GM12875 (cell line): ENCODE results near the gene GUF1.

ENCODE experiments used
- H3K4me3 ChIP-seq: one replicate; pipeline ENCODE4 v1.5.1; 2011; ENCODE audit warnings: low read depth, low read length, control low read depth
- TF ChIP-seq, protein P1 (sequence below): IDR thresholded peaks from 2 replicates; pipeline ENCODE4 v1.5.1; 2011; ENCODE audit warnings: low read depth, mild to moderate bottlenecking, control low read depth, inconsistent platforms, low read length, moderate library complexity, borderline replicate concordance; ENCODE audit not compliant: insufficient read depth

Gene GUF1

DNA sequence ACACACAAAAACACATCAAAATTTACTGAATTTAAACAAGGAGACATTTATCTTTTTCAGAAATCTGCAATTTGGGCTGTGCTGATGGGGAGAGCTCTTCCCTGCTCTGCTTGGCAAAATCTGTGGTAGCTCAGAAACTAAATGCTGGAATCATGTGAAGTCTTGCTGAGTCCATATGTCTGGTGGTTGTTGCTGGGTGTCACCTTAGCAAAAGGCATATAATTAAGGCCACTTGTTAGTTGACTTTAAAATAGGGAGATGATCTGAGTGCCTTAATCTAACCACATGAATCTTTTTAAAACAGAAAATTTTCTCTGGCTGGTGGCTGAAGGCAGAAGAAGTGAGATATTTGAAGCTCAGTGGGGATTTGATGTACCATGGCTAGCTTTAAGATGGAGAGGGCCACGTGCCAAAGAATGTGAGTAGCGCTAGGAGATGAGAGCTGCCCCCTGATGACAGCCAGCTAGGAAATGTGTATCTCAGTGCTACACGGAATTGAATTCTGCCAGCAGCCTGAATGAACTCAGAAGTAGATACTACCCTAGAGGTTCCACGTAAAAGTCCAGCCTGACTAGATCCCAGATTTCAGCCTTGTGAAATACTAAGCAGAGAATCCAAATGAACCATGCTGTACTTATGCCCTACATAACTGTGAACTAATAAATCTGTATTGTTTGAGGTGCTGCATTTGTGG lies 7.6 kb upstream of the GUF1 start:
- TF ChIP-seq, protein P1, sequence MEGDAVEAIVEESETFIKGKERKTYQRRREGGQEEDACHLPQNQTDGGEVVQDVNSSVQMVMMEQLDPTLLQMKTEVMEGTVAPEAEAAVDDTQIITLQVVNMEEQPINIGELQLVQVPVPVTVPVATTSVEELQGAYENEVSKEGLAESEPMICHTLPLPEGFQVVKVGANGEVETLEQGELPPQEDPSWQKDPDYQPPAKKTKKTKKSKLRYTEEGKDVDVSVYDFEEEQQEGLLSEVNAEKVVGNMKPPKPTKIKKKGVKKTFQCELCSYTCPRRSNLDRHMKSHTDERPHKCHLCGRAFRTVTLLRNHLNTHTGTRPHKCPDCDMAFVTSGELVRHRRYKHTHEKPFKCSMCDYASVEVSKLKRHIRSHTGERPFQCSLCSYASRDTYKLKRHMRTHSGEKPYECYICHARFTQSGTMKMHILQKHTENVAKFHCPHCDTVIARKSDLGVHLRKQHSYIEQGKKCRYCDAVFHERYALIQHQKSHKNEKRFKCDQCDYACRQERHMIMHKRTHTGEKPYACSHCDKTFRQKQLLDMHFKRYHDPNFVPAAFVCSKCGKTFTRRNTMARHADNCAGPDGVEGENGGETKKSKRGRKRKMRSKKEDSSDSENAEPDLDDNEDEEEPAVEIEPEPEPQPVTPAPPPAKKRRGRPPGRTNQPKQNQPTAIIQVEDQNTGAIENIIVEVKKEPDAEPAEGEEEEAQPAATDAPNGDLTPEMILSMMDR, result no peak
- no peak overlapping the region for H3K4me3 ChIP-seq

GRCh38 chr4:44671636-44672035 lies 6.6 kb upstream of the GUF1 start:
- TF ChIP-seq, protein P1, result no peak
- no peak overlapping the region for H3K4me3 ChIP-seq

DNA sequence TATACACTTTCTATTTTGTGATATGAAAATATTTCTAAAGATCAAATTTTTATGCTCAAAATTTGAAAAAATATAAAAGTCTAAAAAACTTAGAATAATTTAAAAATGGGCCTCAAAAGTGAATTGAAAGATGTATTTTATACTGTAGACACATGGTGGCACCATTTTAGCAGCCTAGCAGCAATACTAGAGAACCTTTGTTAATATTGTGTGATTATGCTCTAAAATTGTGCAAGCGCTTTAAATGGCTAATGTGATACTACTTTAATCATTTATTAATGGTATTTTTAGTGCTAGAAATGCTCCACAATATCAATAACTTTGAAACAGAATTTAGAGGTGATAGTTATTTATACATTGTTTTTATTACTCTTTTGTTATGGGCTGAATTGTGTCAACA lies 3.7 kb upstream of the GUF1 start:
- H3K4me3 ChIP-seq, result no peak overlapping the region
- TF ChIP-seq, protein P1, result no peak

DNA sequence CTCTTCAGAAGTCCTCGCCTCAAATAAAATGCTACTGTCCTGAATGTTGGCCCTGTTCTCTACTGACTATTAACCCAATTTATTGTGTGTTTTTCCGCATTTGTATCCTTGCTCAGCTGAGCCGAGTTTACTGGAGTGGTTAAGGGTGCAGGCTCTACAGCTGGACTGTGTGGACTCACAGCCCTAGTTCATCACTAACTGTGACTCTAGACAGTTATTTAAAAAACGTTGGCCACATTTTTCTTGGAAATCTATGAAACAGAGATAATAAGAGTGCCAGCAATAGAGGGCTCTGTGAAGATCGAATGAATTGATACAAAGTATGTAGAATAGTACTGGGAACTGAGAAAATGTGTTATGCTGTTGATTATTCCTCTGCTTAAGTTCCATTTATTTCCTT lies 2.9 kb upstream of the GUF1 start:
- H3K4me3 ChIP-seq, result no peak overlapping the region
- TF ChIP-seq, protein P1, result no peak

GRCh38 chr4:44679060-44679459 lies 840 bp downstream of the GUF1 start:
- TF ChIP-seq, protein P1, result no peak

GRCh38 chr4:44684648-44685047 lies 6.4 kb downstream of the GUF1 start:
- TF ChIP-seq, protein P1, result no peak
- H3K4me3 ChIP-seq, result no peak overlapping the region

More at GRCh38 chr4:44679060-44679459, 840 bp downstream of the GUF1 start:
- H3K4me3 ChIP-seq, result peak overlapping the region; percentile 71

DNA sequence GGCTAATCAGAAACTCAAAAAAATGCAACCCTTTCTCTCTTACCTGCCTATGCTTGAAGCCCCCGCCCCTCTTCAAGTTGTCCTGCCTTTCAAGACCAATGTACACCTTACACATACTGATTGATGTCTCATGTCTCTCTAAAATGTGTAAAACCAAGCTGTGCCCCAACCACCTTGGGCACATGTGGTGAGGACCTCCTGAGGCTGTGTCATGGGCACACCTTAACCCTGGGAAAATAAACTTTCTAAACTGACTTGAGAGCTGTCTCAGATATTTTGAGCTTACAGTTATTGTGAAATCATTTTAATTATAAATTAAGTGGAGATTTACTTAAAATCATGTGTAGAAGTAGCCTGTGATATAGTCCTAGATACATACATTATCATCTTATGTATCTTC lies 22.2 kb downstream of the GUF1 start:
- TF ChIP-seq, protein P1, result no peak
- no peak overlapping the region for H3K4me3 ChIP-seq
